A673 (cell line): ENCODE data around the gene EFNA5. TPM values are rescaled to one million over a fixed set of nuclear protein-coding genes. Genes with fewer than 3 reads are reported as not detected.

Source experiments
- BruUV-seq: library from RNA; stranded (reverse); fragments of 400-500 nt; replicated peaks from 2 replicates; lab custom pipeline; 2021; lab: Mats Ljungman, UMichigan
- CTCF ChIA-PET: fragments of 300-600 bp; sonication (Branson Sonifier 250); formaldehyde crosslinking; loops from one replicate; lab custom pipeline; 2022; ENCODE audit warnings: antibody characterized with exemption; lab: Charles Lee
- POLR2A ChIA-PET: fragments of 300-600 bp; sonication (Branson Sonifier 250); formaldehyde crosslinking; loops from one replicate; lab custom pipeline; 2022; ENCODE audit warnings: antibody characterized with exemption; ENCODE audit not compliant: low non-redundant PET; lab: Charles Lee
- DNase-seq: peaks from one replicate; pipeline ENCODE4 v3.0.0-alpha.2; 2015; ENCODE audit warnings: low spot score
- H3K27ac ChIP-seq: fragments of 200-600 bp; sonication (generic); 2 replicates; pipeline ENCODE4 v1.5.1; 2016; ENCODE audit warnings: mixed run types, low read depth, mild to moderate bottlenecking, mixed read lengths, antibody characterized with exemption, low read length; ENCODE audit not compliant: poor library complexity, severe bottlenecking
- H3K27me3 ChIP-seq: fragments of 200-600 bp; sonication (generic); replicated peaks from 2 replicates; pipeline ENCODE4 v1.6.1; 2017; ENCODE audit warnings: mixed run types, low read depth, mild to moderate bottlenecking, mixed read lengths, antibody characterized with exemption, low read length; ENCODE audit not compliant: insufficient read depth, poor library complexity
- H3K36me3 ChIP-seq: fragments of 200-600 bp; sonication (generic); 2 replicates; pipeline ENCODE4 v1.6.1; 2016; ENCODE audit warnings: mixed run types, mild to moderate bottlenecking, mixed read lengths, antibody characterized with exemption, low read length; ENCODE audit not compliant: insufficient read depth, poor library complexity, severe bottlenecking
- H3K4me1 ChIP-seq: fragments of 200-600 bp; sonication (generic); 2 replicates; pipeline ENCODE4 v1.6.1; 2017; ENCODE audit warnings: mixed run types, mild to moderate bottlenecking, mixed read lengths, antibody characterized with exemption, low read length; ENCODE audit not compliant: insufficient read depth, poor library complexity, severe bottlenecking
- H3K4me3 ChIP-seq: fragments of 200-600 bp; sonication (generic); 2 replicates; pipeline ENCODE4 v1.5.1; 2016; ENCODE audit warnings: low read depth, mixed run types, mild to moderate bottlenecking, mixed read lengths, low read length; ENCODE audit not compliant: poor library complexity, severe bottlenecking
- H3K9me3 ChIP-seq: fragments of 200-600 bp; sonication (generic); 2 replicates; pipeline ENCODE4 v1.6.1; 2016; ENCODE audit warnings: mixed run types, low read depth, mild to moderate bottlenecking, mixed read lengths, antibody characterized with exemption, low read length; ENCODE audit not compliant: poor library complexity, severe bottlenecking
- CTCF ChIP-seq: fragments of 300-800, 200-600 bp; sonication (generic); conservative IDR thresholded peaks from 2 replicates; pipeline ENCODE4 v1.5.1; 2017; ENCODE audit warnings: low read depth, mild to moderate bottlenecking, antibody characterized with exemption, low read length, moderate library complexity, mixed read lengths
- EZH2 ChIP-seq: fragments of 200-600 bp; sonication (generic); IDR thresholded peaks from 2 replicates; pipeline ENCODE4 v1.6.1; 2017; ENCODE audit warnings: borderline replicate concordance, low read depth, mild to moderate bottlenecking, mixed read lengths, antibody characterized with exemption, low read length; ENCODE audit not compliant: poor library complexity, severe bottlenecking
- intact Hi-C: fragments of 100-400 bp; cut with micrococcal nuclease; formaldehyde crosslinking; loops from one replicate; pipeline ENCODE4 v1.10.0; 2022; ENCODE audit not compliant: unreplicated experiment
- total RNA-seq: library from RNA; stranded (reverse); gene quantifications from 2 replicates; pipeline ENCODE4 v1.2.3, GENCODE V29; 2021

EFNA5 gene
- total RNA-seq, 1 experiment from 2014 or later: 16.7 TPM

GRCh38 chr5:107467137-107467932 lies 203.4 kb downstream of the EFNA5 start:
- intact Hi-C loops: no loop called here
- Histone ChIP-seq H3K9me3 (no peaks in the 10 kb centered on the region), H3K27me3 (no peaks in the 10 kb centered on the region), H3K4me1 (peaks cover 35% of the 10 kb centered on the region), H3K4me3 (no peak overlapping the region), H3K27ac (no peak overlapping the region), H3K36me3 (no peaks in the 10 kb centered on the region)
- ChIA-PET POLR2A (no interaction called here), CTCF (no interaction called here)
- no TSS peak for BruUV-seq
- no peak for TF ChIP-seq EZH2
- TF ChIP-seq CTCF: no peak
- no peak for DNase-seq

- CTCF ChIA-PET: no interaction called here
- no TSS peak for BruUV-seq
- no peak for TF ChIP-seq EZH2
- no peak for TF ChIP-seq CTCF
- Histone ChIP-seq H3K27me3 (no peaks in the 10 kb centered on the region), H3K36me3 (no peaks in the 10 kb centered on the region), H3K4me3 (no peak overlapping the region), H3K9me3 (no peaks in the 10 kb centered on the region), H3K27ac (no peak overlapping the region), H3K4me1 (peaks cover 35% of the 10 kb centered on the region)
- intact Hi-C loops: no loop called here
- peak; percentile 40 for DNase-seq
- POLR2A ChIA-PET: no interaction called here
These were observed 204.4 kb downstream of the EFNA5 start for GRCh38 chr5:107466233-107466769.

- no peaks in the 10 kb centered on the region for H3K9me3 ChIP-seq
- TF ChIP-seq CTCF: no peak
- no peak for TF ChIP-seq EZH2
- peaks cover 22% of the 10 kb centered on the region for H3K4me1 ChIP-seq
- H3K27me3 ChIP-seq: no peaks in the 10 kb centered on the region
- no peak overlapping the region for H3K27ac ChIP-seq
- BruUV-seq: no TSS peak
- DNase-seq: no peak
- no peaks in the 10 kb centered on the region for H3K36me3 ChIP-seq
- ChIA-PET POLR2A (no interaction called here), CTCF (no interaction called here)
- H3K4me3 ChIP-seq: no peak overlapping the region
- intact Hi-C loops: no loop called here
These were observed 205.9 kb downstream of the EFNA5 start for GRCh38 chr5:107464876-107465275.
